Esophagus muscularis mucosa (tissue), 3 donors: Measurements from ENCODE around the gene BAZ2B.

Source experiments
- POLR2A ChIP-seq: fragments of 450-650 bp; IDR thresholded peaks from one replicate; pipeline ENCODE4 v1.6.1; 2017; ENCODE audit warnings: antibody characterized with exemption, moderate library complexity, mild to moderate bottlenecking, low read depth
- TF ChIP-seq, protein P1 (sequence below), 3 experiments: fragments of 200-600 bp in 2 of 3; fragments of 450-650 bp in 1 of 3; sonication (generic) in 2 of 3; IDR thresholded peaks; one replicate each; pipeline ENCODE4 v1.5.1; 2017 to 2019; ENCODE audit warnings: antibody characterized with exemption in 3 of 3, mild to moderate bottlenecking in 2 of 3, moderate library complexity in 1 of 3

DNA sequence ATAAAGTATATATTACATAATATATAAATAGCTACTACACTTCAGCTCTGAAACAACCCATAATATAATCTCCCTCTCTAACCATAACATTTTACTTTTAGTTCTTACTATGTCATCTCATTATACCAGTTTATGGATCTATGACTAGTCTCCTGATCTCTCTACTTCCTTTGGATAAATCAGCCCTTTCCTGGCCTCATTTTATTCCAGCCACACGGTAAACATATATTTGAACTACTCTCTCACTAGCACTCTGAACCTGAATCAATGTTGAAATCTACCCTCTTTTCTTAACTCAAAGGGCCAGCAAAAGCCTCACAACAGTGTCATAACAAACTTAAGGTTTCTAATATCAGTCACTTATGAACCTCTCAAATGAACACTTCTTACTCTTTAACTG is 62.6 kb downstream of the BAZ2B start:
- TF ChIP-seq, protein P1, sequence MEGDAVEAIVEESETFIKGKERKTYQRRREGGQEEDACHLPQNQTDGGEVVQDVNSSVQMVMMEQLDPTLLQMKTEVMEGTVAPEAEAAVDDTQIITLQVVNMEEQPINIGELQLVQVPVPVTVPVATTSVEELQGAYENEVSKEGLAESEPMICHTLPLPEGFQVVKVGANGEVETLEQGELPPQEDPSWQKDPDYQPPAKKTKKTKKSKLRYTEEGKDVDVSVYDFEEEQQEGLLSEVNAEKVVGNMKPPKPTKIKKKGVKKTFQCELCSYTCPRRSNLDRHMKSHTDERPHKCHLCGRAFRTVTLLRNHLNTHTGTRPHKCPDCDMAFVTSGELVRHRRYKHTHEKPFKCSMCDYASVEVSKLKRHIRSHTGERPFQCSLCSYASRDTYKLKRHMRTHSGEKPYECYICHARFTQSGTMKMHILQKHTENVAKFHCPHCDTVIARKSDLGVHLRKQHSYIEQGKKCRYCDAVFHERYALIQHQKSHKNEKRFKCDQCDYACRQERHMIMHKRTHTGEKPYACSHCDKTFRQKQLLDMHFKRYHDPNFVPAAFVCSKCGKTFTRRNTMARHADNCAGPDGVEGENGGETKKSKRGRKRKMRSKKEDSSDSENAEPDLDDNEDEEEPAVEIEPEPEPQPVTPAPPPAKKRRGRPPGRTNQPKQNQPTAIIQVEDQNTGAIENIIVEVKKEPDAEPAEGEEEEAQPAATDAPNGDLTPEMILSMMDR (IDR thresholded peaks at IDR 0.05) = no peak
- TF ChIP-seq POLR2A = no peak
